ENCODE measurements around the gene ARHGAP15.

The ARHGAP15 gene

DNA sequence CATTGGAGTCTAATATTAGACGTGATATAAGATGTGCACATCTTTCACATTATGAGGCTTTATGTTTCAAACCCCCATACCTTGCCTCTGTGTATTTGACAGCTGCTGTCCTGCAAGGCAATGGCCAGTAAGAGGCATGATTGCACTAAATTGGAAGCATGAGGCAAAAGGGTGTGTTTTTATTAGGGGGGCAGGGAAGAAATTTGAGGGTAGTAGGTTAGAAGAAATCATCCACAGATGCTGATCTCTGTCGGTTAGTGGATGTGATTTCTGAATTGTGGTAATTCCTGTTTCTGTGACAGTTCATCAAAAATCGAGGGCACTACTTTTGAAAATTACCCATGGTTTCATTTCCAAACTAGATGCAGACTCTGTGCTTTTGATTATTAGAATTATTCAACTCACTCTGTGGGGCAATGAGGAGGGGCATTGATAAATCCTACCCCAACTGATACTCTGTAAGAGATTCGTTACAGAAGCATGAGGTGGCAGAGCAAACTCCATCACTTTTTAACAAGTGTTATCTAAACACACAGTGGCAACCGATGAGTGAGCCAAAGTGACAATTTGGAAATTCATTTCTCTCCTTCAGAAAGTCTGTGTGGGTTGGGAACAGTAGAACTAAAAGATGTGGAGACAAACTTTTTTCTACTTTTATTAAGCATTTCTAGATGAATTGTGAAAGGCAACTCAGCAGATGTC, 453.0 kb downstream of the ARHGAP15 start:
- H3K4me1 ChIP-seq (ENCODE audit: insufficient read depth, low read length, severe bottlenecking): no peaks in the 10 kb centered on the region
- H3K9ac ChIP-seq (ENCODE audit: low read length): no peak overlapping the region
- H3K27me3 ChIP-seq (ENCODE audit: insufficient read depth, low read length): no peaks in the 10 kb centered on the region
- no peak overlapping the region for H3K4me3 ChIP-seq (ENCODE audit: low read depth, low read length, poor library complexity, severe bottlenecking)
- H3K36me3 ChIP-seq (ENCODE audit: insufficient read depth, low read length): no peaks in the 10 kb centered on the region
- H2AFZ ChIP-seq (ENCODE audit: low read length): no peak overlapping the region
- H3K9me2 ChIP-seq (ENCODE audit: low read depth, low read length): no peaks in the 10 kb centered on the region
- no peaks in the 10 kb centered on the region for H3K79me2 ChIP-seq (ENCODE audit: insufficient read depth, low read length)
- no peak overlapping the region for H3K27ac ChIP-seq (ENCODE audit: low read depth, low read length, poor library complexity, severe bottlenecking)
- TF ChIP-seq, protein P1, sequence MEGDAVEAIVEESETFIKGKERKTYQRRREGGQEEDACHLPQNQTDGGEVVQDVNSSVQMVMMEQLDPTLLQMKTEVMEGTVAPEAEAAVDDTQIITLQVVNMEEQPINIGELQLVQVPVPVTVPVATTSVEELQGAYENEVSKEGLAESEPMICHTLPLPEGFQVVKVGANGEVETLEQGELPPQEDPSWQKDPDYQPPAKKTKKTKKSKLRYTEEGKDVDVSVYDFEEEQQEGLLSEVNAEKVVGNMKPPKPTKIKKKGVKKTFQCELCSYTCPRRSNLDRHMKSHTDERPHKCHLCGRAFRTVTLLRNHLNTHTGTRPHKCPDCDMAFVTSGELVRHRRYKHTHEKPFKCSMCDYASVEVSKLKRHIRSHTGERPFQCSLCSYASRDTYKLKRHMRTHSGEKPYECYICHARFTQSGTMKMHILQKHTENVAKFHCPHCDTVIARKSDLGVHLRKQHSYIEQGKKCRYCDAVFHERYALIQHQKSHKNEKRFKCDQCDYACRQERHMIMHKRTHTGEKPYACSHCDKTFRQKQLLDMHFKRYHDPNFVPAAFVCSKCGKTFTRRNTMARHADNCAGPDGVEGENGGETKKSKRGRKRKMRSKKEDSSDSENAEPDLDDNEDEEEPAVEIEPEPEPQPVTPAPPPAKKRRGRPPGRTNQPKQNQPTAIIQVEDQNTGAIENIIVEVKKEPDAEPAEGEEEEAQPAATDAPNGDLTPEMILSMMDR (IDR thresholded peaks at IDR 0.05; ENCODE audit: low read length): no peak
- no peak for TF ChIP-seq EZH2 (IDR thresholded peaks at IDR 0.05; ENCODE audit: borderline replicate concordance, low read length)
- no peaks in the 10 kb centered on the region for H4K20me1 ChIP-seq (ENCODE audit: insufficient read depth, low read length)
- H3F3A ChIP-seq (ENCODE audit: insufficient read depth, low read length): no peaks in the 10 kb centered on the region
- H3K4me2 ChIP-seq (ENCODE audit: low read length): no peak overlapping the region
- H3K9me3 ChIP-seq (ENCODE audit: low read length): no peaks in the 10 kb centered on the region

DNA sequence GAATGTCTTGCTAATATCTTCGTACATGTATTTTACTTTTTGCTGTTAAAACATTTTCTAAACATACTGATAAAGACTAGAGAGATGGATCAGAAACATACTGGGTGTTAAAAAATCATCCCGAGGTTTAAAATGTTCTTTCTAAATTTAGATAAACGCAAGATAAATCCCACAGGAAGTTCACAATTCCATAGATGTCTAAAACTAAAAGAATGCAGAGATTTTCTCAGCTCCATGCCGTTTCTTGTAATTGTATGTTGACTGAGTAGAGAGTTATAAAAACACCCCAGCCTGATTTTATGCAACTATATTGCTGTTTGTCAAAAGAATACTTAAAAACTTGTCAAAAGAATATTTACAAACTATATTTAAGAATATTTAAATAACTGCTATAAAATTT, 455.7 kb downstream of the ARHGAP15 start:
- TF ChIP-seq, protein P1 (IDR thresholded peaks at IDR 0.05; ENCODE audit: low read length): no peak
- no peak for TF ChIP-seq EZH2 (IDR thresholded peaks at IDR 0.05; ENCODE audit: borderline replicate concordance, low read length)
- no peaks in the 10 kb centered on the region for H4K20me1 ChIP-seq (ENCODE audit: insufficient read depth, low read length)
- no peak overlapping the region for H3K27ac ChIP-seq (ENCODE audit: low read depth, low read length, poor library complexity, severe bottlenecking)
- H3K4me2 ChIP-seq (ENCODE audit: low read length): no peak overlapping the region
- no peaks in the 10 kb centered on the region for H3K4me1 ChIP-seq (ENCODE audit: insufficient read depth, low read length, severe bottlenecking)
- H3K79me2 ChIP-seq (ENCODE audit: insufficient read depth, low read length): no peaks in the 10 kb centered on the region
- no peak overlapping the region for H3K4me3 ChIP-seq (ENCODE audit: low read depth, low read length, poor library complexity, severe bottlenecking)
- no peak overlapping the region for H2AFZ ChIP-seq (ENCODE audit: low read length)
- no peaks in the 10 kb centered on the region for H3F3A ChIP-seq (ENCODE audit: insufficient read depth, low read length)
- no peaks in the 10 kb centered on the region for H3K9me3 ChIP-seq (ENCODE audit: low read length)
- no peaks in the 10 kb centered on the region for H3K36me3 ChIP-seq (ENCODE audit: insufficient read depth, low read length)
- no peaks in the 10 kb centered on the region for H3K9me2 ChIP-seq (ENCODE audit: low read depth, low read length)
- no peaks in the 10 kb centered on the region for H3K27me3 ChIP-seq (ENCODE audit: insufficient read depth, low read length)
- no peak overlapping the region for H3K9ac ChIP-seq (ENCODE audit: low read length)

DNA sequence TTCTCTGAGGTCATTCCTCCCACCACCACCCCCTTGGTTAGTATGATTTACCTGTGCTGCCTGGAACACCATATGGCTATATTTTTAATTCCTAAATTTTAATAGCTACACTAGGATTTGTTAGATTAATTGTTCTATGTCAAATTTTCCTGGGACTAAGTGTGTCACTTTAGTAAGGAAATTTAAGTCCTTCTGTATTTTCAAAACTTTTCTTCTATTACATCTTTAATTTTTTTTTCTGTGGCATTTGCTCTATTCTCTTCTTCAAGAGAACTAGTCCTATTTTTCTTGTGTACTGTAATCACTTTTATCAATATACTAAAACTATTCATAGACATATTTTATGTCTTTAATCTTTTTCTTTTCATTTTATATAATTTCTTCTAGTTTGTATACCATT, 456.9 kb downstream of the ARHGAP15 start:
- no peaks in the 10 kb centered on the region for H3K9me3 ChIP-seq (ENCODE audit: low read length)
- H2AFZ ChIP-seq (ENCODE audit: low read length): no peak overlapping the region
- no peak overlapping the region for H3K4me2 ChIP-seq (ENCODE audit: low read length)
- H3K4me1 ChIP-seq (ENCODE audit: insufficient read depth, low read length, severe bottlenecking): no peaks in the 10 kb centered on the region
- no peaks in the 10 kb centered on the region for H3K79me2 ChIP-seq (ENCODE audit: insufficient read depth, low read length)
- no peaks in the 10 kb centered on the region for H3K27me3 ChIP-seq (ENCODE audit: insufficient read depth, low read length)
- H3K4me3 ChIP-seq (ENCODE audit: low read depth, low read length, poor library complexity, severe bottlenecking): no peak overlapping the region
- H3K9ac ChIP-seq (ENCODE audit: low read length): no peak overlapping the region
- H3K9me2 ChIP-seq (ENCODE audit: low read depth, low read length): no peaks in the 10 kb centered on the region
- no peaks in the 10 kb centered on the region for H4K20me1 ChIP-seq (ENCODE audit: insufficient read depth, low read length)
- TF ChIP-seq EZH2 (IDR thresholded peaks at IDR 0.05; ENCODE audit: borderline replicate concordance, low read length): no peak
- TF ChIP-seq, protein P1 (IDR thresholded peaks at IDR 0.05; ENCODE audit: low read length): no peak
- H3F3A ChIP-seq (ENCODE audit: insufficient read depth, low read length): no peaks in the 10 kb centered on the region
- H3K36me3 ChIP-seq (ENCODE audit: insufficient read depth, low read length): no peaks in the 10 kb centered on the region
- no peak overlapping the region for H3K27ac ChIP-seq (ENCODE audit: low read depth, low read length, poor library complexity, severe bottlenecking)
